Fibroblast of the aortic adventitia (primary cell): Measurements from ENCODE around the gene CDKL2. TPM values are rescaled to one million over a fixed set of nuclear protein-coding genes. Genes with fewer than 3 reads are reported as not detected.
"Not testable (repeated sequence)": the region's sequence is repeated elsewhere in the genome, so short reads cannot be mapped to it uniquely, and the experiment has no call there.

Experiments
- DNase-seq: peaks from one replicate; pipeline ENCODE4 v3.0.0-alpha.2; 2010; ENCODE audit warnings: low read depth
- H3K4me3 ChIP-seq: 2 replicates; pipeline ENCODE4 v1.5.1; 2011; ENCODE audit warnings: low read depth, mild to moderate bottlenecking, control low read depth, low read length, moderate library complexity
- CTCF ChIP-seq: IDR thresholded peaks from 2 replicates; pipeline ENCODE4 v1.5.1; 2011; ENCODE audit warnings: mild to moderate bottlenecking, low read length, control low read depth, inconsistent platforms; ENCODE audit not compliant: insufficient read depth
- total RNA-seq: library from RNA; depleted of rRNA; stranded (reverse); fragments of >200 nt; gene quantifications from 2 replicates; pipeline ENCODE4 v1.2.3, GENCODE V29; 2012; ENCODE audit warnings: low replicate concordance

CDKL2 gene
- total RNA-seq, 1 donor = 1.3 TPM

GRCh38 chr4:75547647-75548387 lies 82.5 kb downstream of the CDKL2 start:
- no peak for TF ChIP-seq CTCF
- peak; percentile 58 for DNase-seq
- no peak overlapping the region for H3K4me3 ChIP-seq

- no peak for TF ChIP-seq CTCF
- DNase-seq = no peak
- H3K4me3 ChIP-seq = no peak overlapping the region
These were observed 84.8 kb downstream of the CDKL2 start for GRCh38 chr4:75545526-75545925.

GRCh38 chr4:75544870-75545269 lies 85.5 kb downstream of the CDKL2 start:
- TF ChIP-seq CTCF = no peak
- no peak for DNase-seq
- no peak overlapping the region for H3K4me3 ChIP-seq

- not testable (repeated sequence) for H3K4me3 ChIP-seq, DNase-seq
These were observed 86.1 kb downstream of the CDKL2 start for GRCh38 chr4:75544220-75544619.

- H3K4me3 ChIP-seq = no peak overlapping the region
- no peak for TF ChIP-seq CTCF
- peak; percentile 51 for DNase-seq
These were observed 87.5 kb downstream of the CDKL2 start for GRCh38 chr4:75542824-75543223.

- H3K4me3 ChIP-seq, DNase-seq: not testable (repeated sequence)
These were observed 93.0 kb downstream of the CDKL2 start for GRCh38 chr4:75537308-75537707.

GRCh38 chr4:75533926-75534325 lies 96.4 kb downstream of the CDKL2 start:
- H3K4me3 ChIP-seq, DNase-seq: not testable (repeated sequence)

- H3K4me3 ChIP-seq, DNase-seq: not testable (repeated sequence)
These were observed 96.9 kb downstream of the CDKL2 start for GRCh38 chr4:75533339-75533887.

GRCh38 chr4:75531536-75532143 lies 98.7 kb downstream of the CDKL2 start:
- not testable (repeated sequence) for DNase-seq, H3K4me3 ChIP-seq
